GM12875 (cell line): ENCODE measurements around the gene ANKFY1.

Experiments
- H3K4me3 ChIP-seq: one replicate; pipeline ENCODE4 v1.5.1; 2011; ENCODE audit warnings: low read depth, low read length, control low read depth
- CTCF ChIP-seq: IDR thresholded peaks from 2 replicates; pipeline ENCODE4 v1.5.1; 2011; ENCODE audit warnings: low read depth, mild to moderate bottlenecking, control low read depth, inconsistent platforms, low read length, moderate library complexity, borderline replicate concordance; ENCODE audit not compliant: insufficient read depth

The ANKFY1 gene

DNA sequence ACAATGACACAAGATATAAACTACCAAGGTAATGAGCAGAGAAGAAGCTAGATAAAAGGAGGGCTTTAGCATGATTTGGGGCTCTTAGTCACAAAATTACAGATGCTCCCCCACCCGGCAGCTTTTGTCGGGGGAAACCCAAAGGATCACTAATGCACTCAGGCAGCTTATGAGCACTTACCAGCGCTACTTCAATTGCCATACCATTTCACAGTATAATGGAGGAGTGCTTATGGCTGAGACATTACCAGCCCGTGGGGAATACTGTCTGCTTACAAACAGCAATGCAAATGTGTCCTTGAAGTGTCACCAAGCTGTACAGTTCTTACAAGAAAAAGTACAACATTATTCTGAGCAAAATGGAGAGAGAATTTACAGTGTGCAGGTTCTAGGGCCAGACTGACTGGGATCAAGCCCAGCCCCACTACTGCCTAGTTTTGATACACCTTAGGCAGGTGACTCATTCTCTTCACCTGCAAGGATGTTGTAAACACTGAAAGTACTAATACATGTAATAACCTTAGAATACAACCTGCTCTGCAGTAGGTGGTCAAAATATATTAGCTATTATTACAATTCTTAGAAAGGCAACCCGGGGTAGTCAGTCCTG is 16.3 kb downstream of the ANKFY1 start:
- no peak overlapping the region for H3K4me3 ChIP-seq
- TF ChIP-seq CTCF, result no peak

DNA sequence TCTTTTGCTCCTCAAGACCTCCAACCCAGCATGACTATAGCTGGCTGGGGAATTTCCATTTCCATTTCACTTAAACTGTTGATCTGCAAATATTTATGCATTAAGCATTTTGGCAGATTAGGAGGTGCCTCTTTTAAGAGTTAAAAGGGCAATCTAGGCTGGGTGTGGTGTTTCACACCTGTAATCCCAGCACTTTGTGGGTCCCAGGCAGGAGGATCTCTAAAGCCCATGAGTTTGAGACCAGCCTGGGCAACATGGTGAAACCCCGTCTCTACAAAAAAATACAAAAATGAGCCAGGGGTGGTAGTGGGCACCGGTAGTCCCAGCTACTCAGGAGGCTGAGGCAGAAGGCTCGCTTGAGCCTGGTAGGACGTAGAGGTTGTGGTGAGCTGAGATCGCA is 17.1 kb downstream of the ANKFY1 start:
- no peak for TF ChIP-seq CTCF

GRCh38 chr17:4241535-4241934 is 22.2 kb downstream of the ANKFY1 start:
- no peak overlapping the region for H3K4me3 ChIP-seq
- no peak for TF ChIP-seq CTCF

More for the DNA sequence above, 17.1 kb downstream of the ANKFY1 start:
- no peak overlapping the region for H3K4me3 ChIP-seq

GRCh38 chr17:4236456-4236855 is 27.3 kb downstream of the ANKFY1 start:
- H3K4me3 ChIP-seq, result no peak overlapping the region
- TF ChIP-seq CTCF, result no peak

GRCh38 chr17:4235372-4236279 is 28.2 kb downstream of the ANKFY1 start:
- no peak overlapping the region for H3K4me3 ChIP-seq
- no peak for TF ChIP-seq CTCF

DNA sequence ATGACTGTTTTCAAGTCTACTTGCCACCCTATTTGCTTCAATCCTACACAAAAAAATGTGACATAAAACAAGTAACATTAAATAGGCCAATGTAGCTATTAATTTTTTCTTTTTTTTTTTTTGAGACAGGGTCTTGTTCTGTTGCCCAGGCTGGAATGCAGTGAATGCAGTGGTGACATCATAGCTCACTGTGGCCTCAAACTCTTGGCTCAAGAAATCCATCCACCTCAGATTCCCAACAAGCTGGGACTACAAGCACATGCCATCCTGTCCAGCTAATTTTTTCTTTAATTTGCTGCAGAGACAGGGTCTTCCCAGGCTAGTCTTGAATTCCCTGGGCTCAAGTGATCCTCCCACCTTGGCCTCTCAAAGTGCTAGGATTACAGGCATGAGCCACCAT is 29.4 kb downstream of the ANKFY1 start:
- no peak overlapping the region for H3K4me3 ChIP-seq
- no peak for TF ChIP-seq CTCF
